HG03460 (cell line): Measurements from ENCODE around the gene ISCU.
"Not testable (repeated sequence)": the region's sequence is repeated elsewhere in the genome, so short reads cannot be mapped to it uniquely, and the experiment has no call there.

ENCODE experiments used
- ATAC-seq: cut with Tn5 transposase; IDR thresholded peaks from one replicate; pipeline ENCODE4 v1.9.1; 2021; ENCODE audit not compliant: unreplicated experiment

ISCU gene

GRCh38 chr12:108586306-108586705 is 23.9 kb downstream of the ISCU start:
- ATAC-seq: no peak

DNA sequence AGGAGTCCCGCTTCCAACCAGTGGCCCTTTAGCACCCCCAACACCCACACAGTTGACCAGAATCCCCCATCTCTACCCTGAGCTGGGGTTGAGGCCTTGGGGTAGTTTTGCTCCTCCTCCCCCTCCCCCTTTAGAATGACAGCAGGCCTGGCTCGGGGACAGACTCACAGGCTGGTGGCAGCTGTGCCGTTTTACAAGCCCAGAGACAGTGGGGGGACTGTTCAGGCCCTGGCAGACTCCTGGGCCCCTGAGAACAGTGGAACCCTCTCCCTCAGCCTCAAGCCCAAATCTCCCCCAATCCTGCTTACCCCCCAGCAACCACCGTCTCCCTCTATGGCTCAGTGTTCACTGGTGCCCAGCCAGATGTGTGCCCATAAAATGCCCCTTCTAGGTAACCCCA is 25.4 kb downstream of the ISCU start:
- no peak for ATAC-seq

DNA sequence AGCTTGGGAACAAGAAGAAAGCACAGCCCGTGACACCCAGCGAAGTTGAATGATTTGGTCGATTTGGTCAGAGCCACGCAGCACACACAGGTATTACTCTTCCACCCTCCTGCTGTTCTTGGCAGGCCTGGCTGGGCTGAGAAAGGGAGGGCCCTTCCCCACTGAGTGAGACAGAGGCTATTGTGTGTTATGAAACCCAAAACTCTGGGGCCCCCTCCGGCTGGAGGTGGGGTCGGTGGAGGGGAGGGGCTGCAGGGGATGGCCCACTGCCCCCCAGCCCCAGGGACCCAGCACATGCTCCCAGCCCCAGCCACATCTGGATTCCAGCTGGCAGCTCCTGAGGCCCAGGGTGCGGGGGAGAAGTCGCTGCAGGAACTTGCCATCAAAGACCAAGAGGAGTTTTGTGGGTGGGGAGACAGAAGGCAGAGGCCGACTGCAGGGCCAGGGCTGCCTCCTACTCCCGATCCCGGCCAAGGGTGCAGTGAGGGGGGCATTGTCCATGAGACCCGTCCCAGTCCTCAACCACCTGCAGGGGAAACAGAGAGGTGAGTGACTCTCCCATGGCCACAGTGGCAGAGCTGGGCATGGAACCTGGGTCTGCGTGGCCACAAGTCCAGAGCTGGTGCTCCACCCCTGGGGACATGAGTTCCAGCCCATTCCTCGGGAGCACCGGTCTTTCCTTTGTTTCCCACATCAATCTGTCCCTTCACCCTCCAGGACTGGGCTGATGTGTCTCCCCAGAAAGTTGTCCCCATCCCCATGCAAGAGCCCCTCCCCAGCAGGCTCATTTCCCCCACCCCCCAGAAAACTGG is 26.8 kb downstream of the ISCU start:
- ATAC-seq: no peak

GRCh38 chr12:108589840-108590229 is 27.4 kb downstream of the ISCU start:
- ATAC-seq: no peak

GRCh38 chr12:108590463-108590862 is 28.1 kb downstream of the ISCU start:
- ATAC-seq: not testable (repeated sequence)

DNA sequence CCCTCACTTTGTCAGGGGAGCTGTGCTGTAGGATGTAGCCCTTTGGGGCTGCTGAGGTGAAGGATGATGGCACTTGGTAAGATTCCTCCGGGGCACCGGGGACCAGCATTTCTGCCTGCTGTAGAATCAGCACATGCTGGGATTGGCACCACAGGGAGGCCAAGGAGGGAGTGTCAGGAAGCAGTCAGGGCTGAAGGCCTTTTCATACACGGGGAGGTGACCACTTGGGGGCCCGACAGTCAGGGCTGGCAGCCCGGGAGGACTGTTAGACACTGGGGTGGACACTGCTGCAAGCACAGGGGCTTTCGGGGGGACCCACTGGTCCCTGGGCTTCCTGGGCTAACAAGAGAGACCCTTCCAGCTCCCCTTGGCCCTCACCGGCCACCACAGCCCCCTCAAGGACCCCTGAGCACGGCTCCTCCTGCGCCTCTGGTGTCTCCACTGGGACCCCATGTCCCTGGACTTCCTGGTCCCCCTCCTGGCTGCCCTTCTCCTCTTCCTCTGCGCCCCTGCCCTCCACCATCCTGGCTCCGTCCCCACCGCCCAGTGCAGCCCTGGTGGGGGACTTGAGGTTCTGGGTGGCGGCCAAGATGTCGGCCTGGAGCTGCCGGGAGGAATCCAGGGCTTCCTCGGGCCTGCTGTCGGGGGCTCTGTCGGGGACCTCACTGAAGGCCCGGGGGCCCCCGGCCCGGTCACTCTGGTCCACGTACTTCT is 29.0 kb downstream of the ISCU start:
- ATAC-seq: no peak

DNA sequence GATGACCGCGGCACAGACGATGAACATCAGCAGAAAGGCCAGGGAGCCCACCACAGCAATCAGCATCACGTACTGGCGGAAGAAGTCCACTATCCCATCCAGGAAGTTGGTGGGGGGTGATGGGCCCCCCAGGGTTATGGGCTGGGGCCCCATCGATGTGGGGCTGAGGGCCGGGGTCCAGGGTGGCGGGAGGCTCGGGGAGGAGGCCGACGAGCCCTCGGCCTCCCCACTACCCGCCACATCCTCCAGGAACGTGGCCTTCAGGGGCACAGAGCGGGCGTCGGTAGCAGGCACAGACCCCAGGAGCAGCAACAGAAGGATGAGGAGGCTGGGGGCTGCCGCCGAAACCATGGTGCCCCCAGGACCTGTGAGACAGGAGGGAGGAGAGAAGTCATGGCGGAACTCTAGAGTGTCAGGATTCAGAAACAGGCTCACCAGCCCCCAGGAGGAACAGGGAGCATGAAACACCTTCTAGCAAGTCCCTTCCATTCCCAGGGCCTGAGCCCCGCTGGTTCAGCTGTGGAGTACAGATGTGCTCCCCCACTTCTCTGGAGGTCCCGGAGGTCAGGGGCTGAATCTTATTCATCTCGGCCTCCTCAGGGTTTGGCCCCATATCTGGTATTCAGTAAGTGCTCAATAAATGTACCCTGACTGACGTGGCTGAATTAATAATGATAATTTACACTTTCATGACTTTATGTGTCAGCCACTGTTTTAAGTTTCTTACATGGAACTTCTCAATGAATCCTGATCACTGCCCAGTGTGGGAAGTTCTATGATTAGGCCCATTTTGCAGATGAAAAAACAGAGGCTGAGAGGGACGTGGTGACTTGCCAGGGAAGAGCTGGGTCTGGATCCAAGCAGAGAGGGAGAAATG is 29.9 kb downstream of the ISCU start:
- ATAC-seq: no peak

- no peak for ATAC-seq
Measured at GRCh38 chr12:108594323-108594903, 32.0 kb downstream of the ISCU start.

GRCh38 chr12:108594960-108595710 is 32.7 kb downstream of the ISCU start:
- no peak for ATAC-seq

- ATAC-seq: no peak
Measured at GRCh38 chr12:108595711-108596647, 33.6 kb downstream of the ISCU start.

GRCh38 chr12:108596854-108597558 is 34.6 kb downstream of the ISCU start:
- no peak for ATAC-seq

GRCh38 chr12:108597559-108598471 is 35.4 kb downstream of the ISCU start, which contains the start of gene TMEM119:
TSS of gene TMEM119 (minus strand) at chr12:108598084. CDS start at chr12:108592383, 5,701 bp downstream.
- ATAC-seq: no peak

DNA sequence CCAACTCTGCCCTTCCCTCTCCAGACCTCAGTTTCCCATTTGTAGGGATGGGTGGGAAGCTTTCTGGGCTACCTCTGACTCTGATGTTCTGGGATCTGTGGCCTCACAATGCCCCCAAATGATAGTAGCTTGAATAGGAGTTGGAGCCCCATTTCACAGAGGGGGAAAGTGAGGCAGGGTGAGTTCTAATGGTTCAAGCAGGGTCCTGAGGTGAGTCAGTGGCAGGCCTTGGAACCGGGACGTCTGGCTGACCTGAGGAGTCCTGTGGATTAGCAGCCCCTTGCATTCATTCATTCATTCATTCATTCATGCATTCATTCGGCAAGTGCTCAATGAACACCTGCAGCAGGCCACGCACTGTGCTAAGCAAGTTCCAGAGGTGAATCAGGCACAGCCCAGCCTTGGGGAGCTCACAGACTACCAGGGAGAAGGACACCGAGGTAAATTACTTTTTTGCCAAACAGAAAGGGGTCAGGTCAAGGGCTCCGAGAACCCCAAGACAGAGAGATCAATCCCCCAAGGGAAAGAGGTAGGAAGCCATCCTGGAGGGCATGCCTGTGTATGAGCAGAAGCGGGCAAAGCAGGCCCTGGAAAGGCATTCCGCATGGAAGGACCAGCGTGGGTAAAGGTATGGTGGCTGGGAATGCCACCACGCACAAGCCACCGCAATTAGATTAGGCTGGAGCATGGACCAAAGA is 36.3 kb downstream of the ISCU start:
- no peak for ATAC-seq

- ATAC-seq: no peak
Measured at GRCh38 chr12:108599541-108599940, 37.1 kb downstream of the ISCU start.

- ATAC-seq: no peak
Measured at GRCh38 chr12:108599948-108600701, 37.7 kb downstream of the ISCU start.

- no peak for ATAC-seq
Measured at GRCh38 chr12:108600702-108601007, 38.3 kb downstream of the ISCU start.
